SK-N-SH (cell line): ENCODE measurements around the gene ZBTB26. TPM values are rescaled to one million over a fixed set of nuclear protein-coding genes. Genes with fewer than 3 reads are reported as not detected.

Experiments used
- CTCF ChIA-PET: fragments of 300-600, 350-600 bp; formaldehyde crosslinking; extraction: SDS; loops from one replicate; lab custom pipeline; 2021; lab: Yijun Ruan, JAX
- POLR2A ChIA-PET: fragments of 350-600 bp; sonication (Branson Sonifier 250); formaldehyde crosslinking; extraction: SDS; loops from one replicate; lab custom pipeline; 2020; ENCODE audit warnings: antibody characterized with exemption, inconsistent platforms; lab: Yijun Ruan, JAX
- DNase-seq: peaks from one replicate; pipeline ENCODE4 v3.0.0; 2012
- H2AFZ ChIP-seq: fragments of 200-600 bp; sonication (generic); 2 replicates; pipeline ENCODE4 v1.8.1; 2016; ENCODE audit warnings: antibody characterized with exemption, mild to moderate bottlenecking, low read depth
- H3F3A ChIP-seq: fragments of 200-600 bp; sonication (generic); replicated peaks from 2 replicates; pipeline ENCODE3; 2016; ENCODE audit warnings: antibody characterized with exemption, mild to moderate bottlenecking; ENCODE audit not compliant: insufficient read depth
- H3K27ac ChIP-seq, 2 experiments: fragments of 200-500 bp in 1 of 2; fragments of 200-600 bp in 1 of 2; sonication (Bioruptor generic) in 1 of 2; sonication (generic), shearing (Covaris generic) in 1 of 2; 2 replicates each; pipeline versions ENCODE4 v1.5.1 to v1.6.1; 2014 to 2016; ENCODE audit warnings: low read depth in 2 of 2, inconsistent platforms in 1 of 2, low read length in 1 of 2, mild to moderate bottlenecking in 1 of 2, mixed read lengths in 1 of 2
- H3K27me3 ChIP-seq: fragments of 200-600 bp; sonication (generic), shearing (Covaris generic); 2 replicates; pipeline ENCODE4 v1.6.1; 2016; ENCODE audit warnings: mixed run types; ENCODE audit not compliant: insufficient read depth
- H3K36me3 ChIP-seq, 2 experiments: fragments of 200-500 bp in 1 of 2; fragments of 200-600 bp in 1 of 2; sonication (Bioruptor generic) in 1 of 2; sonication (generic) in 1 of 2; replicated peaks in 1 of 2; 2 replicates each; pipeline versions ENCODE3 to v1.5.1; 2014 to 2016; ENCODE audit warnings: low read length in 1 of 2, mild to moderate bottlenecking in 1 of 2; ENCODE audit not compliant: insufficient read depth in 2 of 2, control insufficient read depth in 1 of 2
- H3K4me1 ChIP-seq, 2 experiments: fragments of 200-500 bp in 1 of 2; fragments of 200-600 bp in 1 of 2; sonication (Bioruptor generic) in 1 of 2; sonication (generic), shearing (Covaris generic) in 1 of 2; 2 replicates each; pipeline versions ENCODE4 v1.5.1 to v1.6.1; 2014 to 2016; ENCODE audit warnings: low read depth in 1 of 2, low read length in 1 of 2, mixed run types in 1 of 2; ENCODE audit not compliant: insufficient read depth in 2 of 2, control insufficient read depth in 1 of 2
- H3K4me2 ChIP-seq: fragments of 200-600 bp; sonication (generic), shearing (Covaris generic); 2 replicates; pipeline ENCODE4 v1.6.1; 2017; ENCODE audit warnings: mixed run types
- H3K4me3 ChIP-seq, 2 experiments: fragments of 200-500 bp in 1 of 2; fragments of 200-600 bp in 1 of 2; sonication (Bioruptor generic) in 1 of 2; sonication (generic), shearing (Covaris generic) in 1 of 2; 2 replicates each; pipeline versions ENCODE4 v1.5.1 to v1.8.1; 2014 to 2016; ENCODE audit warnings: low read depth in 2 of 2, inconsistent platforms in 1 of 2, low read length in 1 of 2, mild to moderate bottlenecking in 1 of 2, mixed read lengths in 1 of 2, moderate library complexity in 1 of 2
- H3K79me2 ChIP-seq: fragments of 200-600 bp; sonication (generic); 2 replicates; pipeline ENCODE4 v1.8.1; 2017; ENCODE audit warnings: mild to moderate bottlenecking; ENCODE audit not compliant: insufficient read depth
- H3K9ac ChIP-seq: fragments of 200-600 bp; sonication (generic); 2 replicates; pipeline ENCODE4 v1.6.1; 2017; ENCODE audit warnings: mixed run types
- H3K9me2 ChIP-seq: fragments of 200-600 bp; sonication (generic); 2 replicates; pipeline ENCODE4 v1.6.1; 2017; ENCODE audit warnings: mixed run types
- H3K9me3 ChIP-seq: fragments of 200-600 bp; sonication (generic); 2 replicates; pipeline ENCODE4 v1.6.1; 2017; ENCODE audit warnings: mixed run types, mild to moderate bottlenecking, moderate library complexity
- H4K20me1 ChIP-seq: fragments of 200-600 bp; sonication (generic); 2 replicates; pipeline ENCODE4 v1.6.1; 2017; ENCODE audit warnings: mild to moderate bottlenecking, mixed run types; ENCODE audit not compliant: insufficient read depth
- CTCF ChIP-seq: fragments of 200-600 bp; sonication (generic); IDR thresholded peaks from 2 replicates; pipeline ENCODE4 v1.6.1; 2017; ENCODE audit warnings: antibody characterized with exemption, mild to moderate bottlenecking, moderate library complexity
- EP300 ChIP-seq, 2 experiments: IDR thresholded peaks; 2 replicates each; pipeline versions ENCODE4 v1.4.0 to v1.6.1; 2012; ENCODE audit warnings: borderline replicate concordance in 1 of 2, low read depth in 1 of 2, low read length in 1 of 2
- GATA2 ChIP-seq: sonication (generic); formaldehyde crosslinking; IDR thresholded peaks from 2 replicates; pipeline ENCODE4 v1.5.0; 2020; ENCODE audit warnings: mild to moderate bottlenecking, missing genetic modification reagents
- JUND ChIP-seq: IDR thresholded peaks from 2 replicates; pipeline ENCODE4 v1.4.0; 2012
- MEF2A ChIP-seq: IDR thresholded peaks from 2 replicates; pipeline ENCODE4 v1.4.0; 2012; ENCODE audit warnings: low read depth, borderline replicate concordance
- MXI1 ChIP-seq: IDR thresholded peaks from 2 replicates; pipeline ENCODE4 v1.6.1; 2012; ENCODE audit warnings: mild to moderate bottlenecking, low read depth, low read length, improper control_type of control experiment
- NRF1 ChIP-seq: IDR thresholded peaks from 2 replicates; pipeline ENCODE4 v1.6.1; 2012; ENCODE audit warnings: low read depth, mild to moderate bottlenecking, low read length
- PBX3 ChIP-seq: IDR thresholded peaks from 2 replicates; pipeline ENCODE4; 2012
- POLR2AphosphoS5 ChIP-seq: IDR thresholded peaks from 2 replicates; pipeline ENCODE4 v1.6.1; 2012; ENCODE audit warnings: low read depth, low read length
- RAD21 ChIP-seq: IDR thresholded peaks from 2 replicates; pipeline ENCODE4 v1.6.1; 2012; ENCODE audit warnings: mild to moderate bottlenecking, low read length
- RXRA ChIP-seq: IDR thresholded peaks from 2 replicates; pipeline ENCODE4 v1.4.0; 2012; ENCODE audit warnings: low read depth, mild to moderate bottlenecking, borderline replicate concordance
- SIN3A ChIP-seq: IDR thresholded peaks from 2 replicates; pipeline ENCODE4 v1.6.1; 2012; ENCODE audit warnings: low read depth, mild to moderate bottlenecking, low read length, moderate library complexity, borderline replicate concordance
- SMC3 ChIP-seq: IDR thresholded peaks from 2 replicates; pipeline ENCODE4 v1.6.1; 2012; ENCODE audit warnings: low read depth, low read length, improper control_type of control experiment
- TCF12 ChIP-seq: IDR thresholded peaks from 2 replicates; pipeline ENCODE4 v1.4.0; 2012
- USF1 ChIP-seq: IDR thresholded peaks from 2 replicates; pipeline ENCODE4 v1.4.0; 2012; ENCODE audit warnings: low read depth, borderline replicate concordance
- USF2 ChIP-seq: fragments of 150-350 bp; IDR thresholded peaks from 2 replicates; pipeline ENCODE4 v1.6.1; 2017; ENCODE audit warnings: antibody characterized with exemption, low read length, low read depth, borderline replicate concordance
- YY1 ChIP-seq: IDR thresholded peaks from 2 replicates; pipeline ENCODE4 v1.4.0; 2012; ENCODE audit warnings: low read depth, mild to moderate bottlenecking
- ZBTB33 ChIP-seq: IDR thresholded peaks from 2 replicates; pipeline ENCODE4 v1.4.0; 2012; ENCODE audit warnings: low read depth, borderline replicate concordance
- WGBS: methylation state at CpG from one replicate; pipeline ENCODE4 v1.1.6; 2017; ENCODE audit warnings: low lambda C conversion rate; 5-methylcytosine and 5-hydroxymethylcytosine counted together
- polyA plus RNA-seq, 3 experiments: library from polyadenylated mRNA; depleted of rRNA; stranded (reverse); fragments of >200 nt; gene quantifications; 2 replicates each; pipeline ENCODE4 v1.2.3, GENCODE V29; 2012

Gene ZBTB26
- polyA plus RNA-seq, 1 of the 3 experiments (the other 2 are of a cell fraction), result 3.9 TPM

- H4K20me1 ChIP-seq, result no peaks in the 10 kb centered on the region
- no peaks in the 10 kb centered on the region for H3K27me3 ChIP-seq
- peaks cover 36 to 43% of the 10 kb centered on the region in 2 experiments for H3K36me3 ChIP-seq
- WGBS, result 95% methylated on average over 1 of the region's 1 CpG
- H3K4me3 ChIP-seq, result no peak overlapping the region
- POLR2A ChIA-PET, result no interaction called here
- no peaks in the 10 kb centered on the region for H3K9me3 ChIP-seq
- TF ChIP-seq USF2 (no peak), SMC3 (no peak), EP300 (IDR thresholded peaks at IDR 0.05; ENCODE audit: borderline replicate concordance in 1 of 2, low read depth in 1 of 2, low read length in 1 of 2) (no peak), USF1 (no peak), GATA2 (CRISPR knock-in tag) (no peak), RAD21 (no peak), MXI1 (no peak), YY1 (no peak), CTCF (no peak), TCF12 (no peak), SIN3A (no peak), ZBTB33 (no peak), POLR2AphosphoS5 (no peak), JUND (no peak), MEF2A (no peak), RXRA (no peak), NRF1 (no peak), PBX3 (no peak)
- H3K9me2 ChIP-seq, result no peaks in the 10 kb centered on the region
- peaks cover 4% of the 10 kb centered on the region for H3F3A ChIP-seq
- no peak overlapping the region for H3K9ac ChIP-seq
- H3K4me2 ChIP-seq, result no peak overlapping the region
- DNase-seq, result no peak
- H2AFZ ChIP-seq, result no peak overlapping the region
- H3K79me2 ChIP-seq, result peaks cover 12% of the 10 kb centered on the region; the same call in 1 of the 2 replicates
- CTCF ChIA-PET, result interaction anchor here (1.5 kb wide), 1 partner anchor 388 kb away, joined by 3 read pairs; no protein-coding TSS in a partner anchor
- no peaks in the 10 kb centered on the region for H3K4me1 ChIP-seq
- H3K27ac ChIP-seq, result no peak overlapping the region
Observed at GRCh38 chr9:122961139-122961538, 29.8 kb upstream of the ZBTB26 start.
